Panc1 (cell line): ENCODE results near the gene RNF220. TPM values are rescaled to one million over a fixed set of nuclear protein-coding genes. Genes with fewer than 3 reads are reported as not detected.
A peak's percentile ranks its signal among the peaks of the same experiment; 100 is the strongest.

Source experiments
- ATAC-seq: fragments of 200-7000 bp; cut with Tn5 transposase; 2 replicates; pipeline ENCODE4 v1.9.1; 2020; ENCODE audit warnings: mild to moderate bottlenecking, moderate library complexity
- Bru-seq: library from RNA; stranded (reverse); fragments of 400-500 nt; gene quantifications from one replicate; lab custom pipeline; 2021; lab: Mats Ljungman, UMichigan
- BruChase-seq, 2 experiments: library from RNA; stranded (reverse); fragments of 400-500 nt; gene quantifications; one replicate each; lab custom pipeline; 2021; lab: Mats Ljungman, UMichigan
- BruUV-seq: library from RNA; stranded (reverse); fragments of 400-500 nt; replicated peaks from 2 replicates; lab custom pipeline; 2021; lab: Mats Ljungman, UMichigan
- CTCF ChIA-PET: fragments of 300-600 bp; sonication (Branson Sonifier 250); formaldehyde crosslinking; loops from one replicate; lab custom pipeline; 2022; ENCODE audit warnings: antibody characterized with exemption; lab: Charles Lee
- POLR2A ChIA-PET: fragments of 300-600 bp; sonication (Branson Sonifier 250); formaldehyde crosslinking; loops from one replicate; lab custom pipeline; 2022; ENCODE audit warnings: antibody characterized with exemption; lab: Charles Lee
- DNase-seq: peaks from one replicate; pipeline ENCODE4 v3.0.0-alpha.2; 2010; ENCODE audit warnings: low read depth, low spot score
- H3K27ac ChIP-seq: 2 replicates; pipeline ENCODE4 v1.5.1; 2011; ENCODE audit warnings: mild to moderate bottlenecking, low read length, inconsistent platforms
- H3K27me3 ChIP-seq: fragments of 200-500 bp; sonication (Bioruptor generic); 2 replicates; pipeline ENCODE4 v1.6.0; 2014; ENCODE audit warnings: low read length, inconsistent platforms; ENCODE audit not compliant: control insufficient read depth, insufficient read depth
- H3K36me3 ChIP-seq: fragments of 200-500 bp; sonication (Bioruptor generic); 2 replicates; pipeline ENCODE4 v1.5.1; 2014; ENCODE audit warnings: inconsistent platforms, mild to moderate bottlenecking, low read length, moderate library complexity; ENCODE audit not compliant: control insufficient read depth, insufficient read depth
- H3K4me1 ChIP-seq: 2 replicates; pipeline ENCODE4 v1.5.1; 2011; ENCODE audit warnings: inconsistent platforms, mild to moderate bottlenecking, low read length, moderate library complexity; ENCODE audit not compliant: control insufficient read depth, insufficient read depth
- H3K4me3 ChIP-seq, 2 experiments: 2 replicates each; pipeline ENCODE4 v1.5.1; 2011 to 2012; ENCODE audit warnings: low read depth in 2 of 2, low read length in 2 of 2, mild to moderate bottlenecking in 2 of 2, inconsistent platforms in 1 of 2, moderate library complexity in 1 of 2
- H3K9me3 ChIP-seq: fragments of 200-500 bp; sonication (Bioruptor generic); 2 replicates; pipeline ENCODE4 v1.5.1; 2014; ENCODE audit warnings: low read depth, mild to moderate bottlenecking, inconsistent platforms, low read length, moderate library complexity; ENCODE audit not compliant: control insufficient read depth, insufficient read depth
- POLR2AphosphoS5 ChIP-seq: IDR thresholded peaks from 2 replicates; pipeline ENCODE4 v1.6.1; 2012; ENCODE audit warnings: mild to moderate bottlenecking, low read depth, low read length, moderate library complexity
- SIN3A ChIP-seq: IDR thresholded peaks from 2 replicates; pipeline ENCODE4 v1.6.1; 2012; ENCODE audit warnings: low read depth, mild to moderate bottlenecking, low read length, moderate library complexity, borderline replicate concordance; ENCODE audit not compliant: insufficient read depth
- TCF7L2 ChIP-seq: IDR thresholded peaks from 2 replicates; pipeline ENCODE4 v1.6.1; 2011; ENCODE audit warnings: mild to moderate bottlenecking, low read depth, low read length, inconsistent platforms
- in situ Hi-C: cut with HindIII; loops from 2 replicates; pipeline ENCODE4 v1.10.0; 2016; ENCODE audit warnings: low sequenced_read_pairs, low pct_unique_long_range_greater_than_20kb
- intact Hi-C: fragments of 100-400 bp; cut with micrococcal nuclease; formaldehyde crosslinking; loops from one replicate; pipeline ENCODE4 v1.10.0; 2022; ENCODE audit not compliant: unreplicated experiment
- long read RNA-seq: library from polyadenylated mRNA; unstranded; transcript quantifications from one replicate; pipeline ENCODE4 v2.0.0, GENCODE V29; 2021; ENCODE audit not compliant: unreplicated experiment
- polyA plus RNA-seq: library from polyadenylated mRNA; unstranded; fragments of >200 nt; gene quantifications from one replicate; pipeline ENCODE4 v1.2.1, GENCODE V29; 2012; ENCODE audit warnings: missing spikeins; ENCODE audit not compliant: insufficient read length
- total RNA-seq: library from RNA; stranded (reverse); gene quantifications from one replicate; pipeline ENCODE4 v1.2.1, GENCODE V29; 2021; ENCODE audit not compliant: unreplicated experiment
- TF ChIP-seq, protein P1 (sequence below), 2 experiments: IDR thresholded peaks; 2 replicates each; pipeline ENCODE4 v1.6.1; 2011 to 2012; ENCODE audit warnings: low read depth in 2 of 2, control low read depth in 1 of 2, low read length in 1 of 2, mild to moderate bottlenecking in 1 of 2, moderate library complexity in 1 of 2; ENCODE audit not compliant: insufficient read depth in 1 of 2
- TF ChIP-seq, protein P2 (sequence below): fragments of 450-650 bp; IDR thresholded peaks from 2 replicates; pipeline ENCODE4 v1.5.1; 2017; ENCODE audit warnings: mild to moderate bottlenecking

Gene RNF220
- total RNA-seq (64.9 TPM), Bru-seq, nascent RNA (percentile 67 among the genes with signal in this experiment), BruChase-seq, experiment 1, labeled RNA remaining after a 2-hour chase (percentile 65 among the genes with signal in this experiment), BruChase-seq, experiment 2, labeled RNA remaining after a 6-hour chase (percentile 65 among the genes with signal in this experiment)
- 111 TPM for polyA plus RNA-seq
- long read RNA-seq, partial matches to known transcripts = 18 of 116 reads
- long read RNA-seq, other reads (novel, unspliced or antisense) = 96 of 116 reads

- peak within 1 kb of the TSS; percentile 84 to 87 for H3K4me3 ChIP-seq
- no peaks in the 10 kb centered on the region for H3K27me3 ChIP-seq
- ChIA-PET POLR2A (interaction anchor here (0.6 kb wide), 1 partner anchor 12 kb away, joined by 5 read pairs; no protein-coding TSS in a partner anchor), CTCF (interaction anchor here (0.5 kb wide), 1 partner anchor 382 kb away, joined by 3 read pairs; no protein-coding TSS in a partner anchor)
- TF ChIP-seq POLR2AphosphoS5 (peak; percentile 35; the same call in 1 of the 2 replicates), SIN3A (peak; percentile 70; the same call in 1 of the 2 replicates), TCF7L2 (no peak)
- TF ChIP-seq, protein P1, sequence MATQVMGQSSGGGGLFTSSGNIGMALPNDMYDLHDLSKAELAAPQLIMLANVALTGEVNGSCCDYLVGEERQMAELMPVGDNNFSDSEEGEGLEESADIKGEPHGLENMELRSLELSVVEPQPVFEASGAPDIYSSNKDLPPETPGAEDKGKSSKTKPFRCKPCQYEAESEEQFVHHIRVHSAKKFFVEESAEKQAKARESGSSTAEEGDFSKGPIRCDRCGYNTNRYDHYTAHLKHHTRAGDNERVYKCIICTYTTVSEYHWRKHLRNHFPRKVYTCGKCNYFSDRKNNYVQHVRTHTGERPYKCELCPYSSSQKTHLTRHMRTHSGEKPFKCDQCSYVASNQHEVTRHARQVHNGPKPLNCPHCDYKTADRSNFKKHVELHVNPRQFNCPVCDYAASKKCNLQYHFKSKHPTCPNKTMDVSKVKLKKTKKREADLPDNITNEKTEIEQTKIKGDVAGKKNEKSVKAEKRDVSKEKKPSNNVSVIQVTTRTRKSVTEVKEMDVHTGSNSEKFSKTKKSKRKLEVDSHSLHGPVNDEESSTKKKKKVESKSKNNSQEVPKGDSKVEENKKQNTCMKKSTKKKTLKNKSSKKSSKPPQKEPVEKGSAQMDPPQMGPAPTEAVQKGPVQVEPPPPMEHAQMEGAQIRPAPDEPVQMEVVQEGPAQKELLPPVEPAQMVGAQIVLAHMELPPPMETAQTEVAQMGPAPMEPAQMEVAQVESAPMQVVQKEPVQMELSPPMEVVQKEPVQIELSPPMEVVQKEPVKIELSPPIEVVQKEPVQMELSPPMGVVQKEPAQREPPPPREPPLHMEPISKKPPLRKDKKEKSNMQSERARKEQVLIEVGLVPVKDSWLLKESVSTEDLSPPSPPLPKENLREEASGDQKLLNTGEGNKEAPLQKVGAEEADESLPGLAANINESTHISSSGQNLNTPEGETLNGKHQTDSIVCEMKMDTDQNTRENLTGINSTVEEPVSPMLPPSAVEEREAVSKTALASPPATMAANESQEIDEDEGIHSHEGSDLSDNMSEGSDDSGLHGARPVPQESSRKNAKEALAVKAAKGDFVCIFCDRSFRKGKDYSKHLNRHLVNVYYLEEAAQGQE (IDR thresholded peaks at IDR 0.05; ENCODE audit: insufficient read depth in 1 of 2, low read depth in 2 of 2, low read length in 1 of 2) = no peak
- TF ChIP-seq, protein P2, sequence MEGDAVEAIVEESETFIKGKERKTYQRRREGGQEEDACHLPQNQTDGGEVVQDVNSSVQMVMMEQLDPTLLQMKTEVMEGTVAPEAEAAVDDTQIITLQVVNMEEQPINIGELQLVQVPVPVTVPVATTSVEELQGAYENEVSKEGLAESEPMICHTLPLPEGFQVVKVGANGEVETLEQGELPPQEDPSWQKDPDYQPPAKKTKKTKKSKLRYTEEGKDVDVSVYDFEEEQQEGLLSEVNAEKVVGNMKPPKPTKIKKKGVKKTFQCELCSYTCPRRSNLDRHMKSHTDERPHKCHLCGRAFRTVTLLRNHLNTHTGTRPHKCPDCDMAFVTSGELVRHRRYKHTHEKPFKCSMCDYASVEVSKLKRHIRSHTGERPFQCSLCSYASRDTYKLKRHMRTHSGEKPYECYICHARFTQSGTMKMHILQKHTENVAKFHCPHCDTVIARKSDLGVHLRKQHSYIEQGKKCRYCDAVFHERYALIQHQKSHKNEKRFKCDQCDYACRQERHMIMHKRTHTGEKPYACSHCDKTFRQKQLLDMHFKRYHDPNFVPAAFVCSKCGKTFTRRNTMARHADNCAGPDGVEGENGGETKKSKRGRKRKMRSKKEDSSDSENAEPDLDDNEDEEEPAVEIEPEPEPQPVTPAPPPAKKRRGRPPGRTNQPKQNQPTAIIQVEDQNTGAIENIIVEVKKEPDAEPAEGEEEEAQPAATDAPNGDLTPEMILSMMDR = no peak; the same call in 1 of the 2 replicates
- H3K27ac ChIP-seq = peak within 1 kb of the TSS; percentile 82
- ATAC-seq (peak; percentile 83), DNase-seq (no peak)
- H3K9me3 ChIP-seq = no peaks in the 10 kb centered on the region
- peaks cover 25% of the 10 kb centered on the region for H3K4me1 ChIP-seq
- no peaks in the 10 kb centered on the region for H3K36me3 ChIP-seq
- BruUV-seq = no TSS peak
- intact Hi-C loops = no loop called here
- in situ Hi-C loops = no loop called here
Measured at GRCh38 chr1:44405031-44405797, at the start of gene RNF220. RNF220 (plus strand) TSS chr1:44405255.

DNA sequence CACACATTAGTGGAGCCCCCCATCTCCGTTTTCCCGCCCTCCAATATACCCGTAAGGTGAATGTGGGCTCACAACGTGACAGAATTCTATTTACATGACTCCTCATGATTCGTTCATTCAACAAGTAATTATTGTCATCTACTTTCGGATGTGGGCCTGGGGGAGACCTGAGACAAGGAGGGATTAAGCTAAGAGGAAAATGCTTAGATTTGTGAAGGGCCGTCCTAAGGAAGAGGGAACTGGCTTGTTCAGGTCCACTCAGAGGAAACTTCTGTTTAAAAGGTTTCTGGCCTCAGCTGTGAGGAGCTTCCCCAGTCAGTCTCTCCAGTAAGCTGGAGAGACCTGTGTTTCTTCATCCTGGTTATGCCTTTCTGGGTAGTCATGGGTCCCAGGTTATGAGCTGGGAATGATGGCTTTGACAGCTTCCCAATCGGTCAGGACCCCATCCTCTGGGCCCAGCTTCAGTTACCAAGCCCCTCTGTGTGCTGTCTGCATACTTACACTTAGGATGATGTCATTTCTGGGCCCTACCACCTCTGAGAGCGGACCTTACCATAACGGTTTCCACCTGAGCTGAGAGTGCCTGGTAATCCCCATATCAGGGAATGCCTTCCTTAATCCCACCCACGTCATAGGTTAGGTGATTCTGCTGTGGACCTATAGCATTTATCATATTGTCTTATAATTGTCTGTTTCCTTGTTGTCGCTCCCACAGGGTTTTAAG is 49.3 kb upstream of the RNF220 start:
- ATAC-seq (no peak), DNase-seq (no peak)
- POLR2A ChIA-PET = no interaction called here
- BruUV-seq = no TSS peak
- CTCF ChIA-PET = no interaction called here
- Histone ChIP-seq H3K36me3 (no peaks in the 10 kb centered on the region; the same call in 1 of the 2 replicates), H3K4me3 (peak overlapping the region; percentile 80 to 82), H3K4me1 (peaks cover 11% of the 10 kb centered on the region), H3K9me3 (no peaks in the 10 kb centered on the region), H3K27ac (peak overlapping the region; percentile 80), H3K27me3 (no peaks in the 10 kb centered on the region)
- in situ Hi-C loops (no loop called here), intact Hi-C loops (no loop called here)
- TF ChIP-seq POLR2AphosphoS5 (no peak), TCF7L2 (no peak), SIN3A (no peak)
- TF ChIP-seq, protein P1 (IDR thresholded peaks at IDR 0.05; ENCODE audit: insufficient read depth in 1 of 2, low read depth in 2 of 2, low read length in 1 of 2) = no peak
- TF ChIP-seq, protein P2 = no peak
